ENCODE results near the gene MAPK6.

MAPK6 gene

DNA sequence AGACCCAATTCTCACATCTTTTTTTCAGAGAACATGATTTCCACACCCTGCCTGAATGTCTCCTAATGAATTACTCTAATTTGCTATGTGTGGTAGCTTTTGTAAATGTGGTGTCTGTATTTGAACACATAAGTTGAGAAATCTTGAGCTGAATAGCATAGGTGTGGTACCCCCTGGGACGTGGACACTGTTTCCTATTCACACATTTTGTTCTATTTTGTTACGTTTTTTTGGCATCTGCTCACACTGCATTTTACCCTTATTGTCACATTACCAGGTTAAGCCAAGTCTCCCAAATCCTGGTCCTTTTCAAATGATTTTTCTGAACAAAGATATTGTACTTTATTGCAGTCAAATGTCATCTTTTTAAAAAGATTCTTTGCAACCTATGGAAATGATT, 6.8 kb upstream of the MAPK6 start:
- no peaks in the 10 kb centered on the region for H3K27me3 ChIP-seq (ENCODE audit: insufficient read depth, low read depth)
- H2AFZ ChIP-seq (ENCODE audit: low read depth) = no peak overlapping the region
- H3K4me1 ChIP-seq (ENCODE audit: low read depth, poor library complexity, severe bottlenecking) = no peaks in the 10 kb centered on the region
- no peak overlapping the region for H3K27ac ChIP-seq
- no peaks in the 10 kb centered on the region for H3K36me3 ChIP-seq (ENCODE audit: insufficient read depth)
- no peaks in the 10 kb centered on the region for H3K79me2 ChIP-seq (ENCODE audit: insufficient read depth, low read depth)
- no peak overlapping the region for H3K9ac ChIP-seq
- H3K4me3 ChIP-seq (IDR thresholded peaks at IDR 0.05; ENCODE audit: insufficient read depth, low read depth, low read length) = no peak overlapping the region
- TF ChIP-seq, protein P1, sequence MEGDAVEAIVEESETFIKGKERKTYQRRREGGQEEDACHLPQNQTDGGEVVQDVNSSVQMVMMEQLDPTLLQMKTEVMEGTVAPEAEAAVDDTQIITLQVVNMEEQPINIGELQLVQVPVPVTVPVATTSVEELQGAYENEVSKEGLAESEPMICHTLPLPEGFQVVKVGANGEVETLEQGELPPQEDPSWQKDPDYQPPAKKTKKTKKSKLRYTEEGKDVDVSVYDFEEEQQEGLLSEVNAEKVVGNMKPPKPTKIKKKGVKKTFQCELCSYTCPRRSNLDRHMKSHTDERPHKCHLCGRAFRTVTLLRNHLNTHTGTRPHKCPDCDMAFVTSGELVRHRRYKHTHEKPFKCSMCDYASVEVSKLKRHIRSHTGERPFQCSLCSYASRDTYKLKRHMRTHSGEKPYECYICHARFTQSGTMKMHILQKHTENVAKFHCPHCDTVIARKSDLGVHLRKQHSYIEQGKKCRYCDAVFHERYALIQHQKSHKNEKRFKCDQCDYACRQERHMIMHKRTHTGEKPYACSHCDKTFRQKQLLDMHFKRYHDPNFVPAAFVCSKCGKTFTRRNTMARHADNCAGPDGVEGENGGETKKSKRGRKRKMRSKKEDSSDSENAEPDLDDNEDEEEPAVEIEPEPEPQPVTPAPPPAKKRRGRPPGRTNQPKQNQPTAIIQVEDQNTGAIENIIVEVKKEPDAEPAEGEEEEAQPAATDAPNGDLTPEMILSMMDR (conservative IDR thresholded peaks at IDR 0.05; ENCODE audit: low read depth, low read length) = no peak
- no peak overlapping the region for H3K4me2 ChIP-seq
- no peaks in the 10 kb centered on the region for H4K20me1 ChIP-seq (ENCODE audit: insufficient read depth)

DNA sequence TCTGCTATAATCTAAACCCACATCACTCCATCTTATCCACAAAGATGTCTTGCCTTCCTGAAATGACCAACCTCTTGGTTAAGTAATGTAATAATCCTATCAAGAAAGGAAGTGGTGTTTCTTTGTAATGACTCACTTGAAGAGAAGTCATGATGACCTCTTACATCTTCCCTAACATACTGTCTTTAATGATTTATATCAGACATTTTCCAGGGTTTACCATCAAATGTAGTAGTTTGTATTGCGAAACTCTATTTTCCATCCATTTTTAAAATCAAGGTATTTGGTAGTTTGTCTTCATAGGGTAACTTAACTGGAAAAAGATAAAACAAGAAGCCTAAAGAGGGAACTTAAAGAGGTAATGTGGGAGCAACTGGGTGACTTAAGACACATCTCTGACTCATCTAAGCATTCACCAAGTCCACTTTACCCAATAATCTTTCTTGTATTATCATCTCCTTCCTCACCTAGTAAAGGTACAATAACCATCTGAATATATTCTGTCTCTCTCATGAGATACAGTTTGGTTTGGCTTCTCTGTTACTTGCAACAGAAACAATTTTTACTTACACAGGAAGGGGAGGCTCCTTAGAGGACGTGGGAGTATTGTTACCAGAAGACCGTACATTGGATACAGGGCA, 5.7 kb upstream of the MAPK6 start:
- Histone ChIP-seq H3K4me3 (IDR thresholded peaks at IDR 0.05; ENCODE audit: insufficient read depth, low read depth, low read length) (no peak overlapping the region), H3K27ac (no peak overlapping the region), H3K4me2 (no peak overlapping the region), H4K20me1 (ENCODE audit: insufficient read depth) (no peaks in the 10 kb centered on the region), H3K36me3 (ENCODE audit: insufficient read depth) (no peaks in the 10 kb centered on the region), H3K79me2 (ENCODE audit: insufficient read depth, low read depth) (no peaks in the 10 kb centered on the region), H3K27me3 (ENCODE audit: insufficient read depth, low read depth) (no peaks in the 10 kb centered on the region), H2AFZ (ENCODE audit: low read depth) (no peak overlapping the region), H3K4me1 (ENCODE audit: low read depth, poor library complexity, severe bottlenecking) (no peaks in the 10 kb centered on the region), H3K9ac (no peak overlapping the region)
- TF ChIP-seq, protein P1 (conservative IDR thresholded peaks at IDR 0.05; ENCODE audit: low read depth, low read length) = no peak

DNA sequence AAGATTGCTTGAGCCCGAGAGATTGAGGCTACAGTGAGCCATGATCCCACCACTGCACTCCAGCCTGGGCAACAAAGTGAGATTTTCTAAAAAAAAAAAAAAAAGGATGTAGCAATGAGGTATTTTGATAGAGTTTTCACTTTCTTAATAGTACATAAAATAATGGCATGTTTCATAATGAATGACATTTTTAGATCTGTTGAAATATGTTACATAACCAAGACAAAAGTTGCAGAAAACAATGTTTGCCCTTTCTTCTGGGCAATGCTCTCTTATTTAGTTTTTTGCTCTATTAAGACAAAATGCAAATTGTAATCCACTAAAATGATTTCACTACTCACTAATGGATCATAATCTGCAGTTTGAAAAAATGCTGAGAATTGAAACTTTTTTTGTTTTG, 4.4 kb upstream of the MAPK6 start:
- Histone ChIP-seq H3K27ac (no peak overlapping the region), H3K79me2 (ENCODE audit: insufficient read depth, low read depth) (no peaks in the 10 kb centered on the region), H3K27me3 (ENCODE audit: insufficient read depth, low read depth) (no peaks in the 10 kb centered on the region), H3K36me3 (ENCODE audit: insufficient read depth) (no peaks in the 10 kb centered on the region), H3K4me1 (ENCODE audit: low read depth, poor library complexity, severe bottlenecking) (no peaks in the 10 kb centered on the region), H4K20me1 (ENCODE audit: insufficient read depth) (no peaks in the 10 kb centered on the region), H3K4me3 (IDR thresholded peaks at IDR 0.05; ENCODE audit: insufficient read depth, low read depth, low read length) (no peak overlapping the region), H3K9ac (no peak overlapping the region), H2AFZ (ENCODE audit: low read depth) (no peak overlapping the region), H3K4me2 (no peak overlapping the region)
- TF ChIP-seq, protein P1 (conservative IDR thresholded peaks at IDR 0.05; ENCODE audit: low read depth, low read length) = no peak

DNA sequence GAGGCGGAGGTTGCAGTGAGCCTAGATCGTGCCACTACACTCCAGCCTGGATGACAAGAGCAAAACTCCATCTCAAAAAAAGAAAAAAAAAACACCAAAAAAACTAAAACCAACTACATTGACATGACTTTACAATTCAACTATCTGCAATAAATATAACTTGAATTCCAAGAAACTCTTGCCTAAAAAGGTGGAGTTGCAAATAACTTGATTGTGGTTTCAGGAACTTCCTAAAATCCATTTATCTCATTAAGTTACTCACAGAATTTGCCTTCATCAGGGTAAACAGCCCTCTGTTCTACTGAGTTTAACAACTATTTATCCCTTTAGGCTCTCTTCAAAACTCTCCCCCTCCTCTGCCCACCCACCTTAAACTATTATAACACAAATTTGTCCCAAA, 2.7 kb upstream of the MAPK6 start:
- peaks cover 16% of the 10 kb centered on the region for H3K79me2 ChIP-seq (ENCODE audit: insufficient read depth, low read depth)
- no peak overlapping the region for H3K27ac ChIP-seq
- H3K27me3 ChIP-seq (ENCODE audit: insufficient read depth, low read depth) = no peaks in the 10 kb centered on the region
- TF ChIP-seq, protein P1 (conservative IDR thresholded peaks at IDR 0.05; ENCODE audit: low read depth, low read length) = no peak
- no peak overlapping the region for H3K4me3 ChIP-seq (IDR thresholded peaks at IDR 0.05; ENCODE audit: insufficient read depth, low read depth, low read length)
- H3K9ac ChIP-seq = no peak overlapping the region
- no peaks in the 10 kb centered on the region for H3K36me3 ChIP-seq (ENCODE audit: insufficient read depth)
- no peaks in the 10 kb centered on the region for H4K20me1 ChIP-seq (ENCODE audit: insufficient read depth)
- H2AFZ ChIP-seq (ENCODE audit: low read depth) = no peak overlapping the region
- no peak overlapping the region for H3K4me2 ChIP-seq
- no peaks in the 10 kb centered on the region for H3K4me1 ChIP-seq (ENCODE audit: low read depth, poor library complexity, severe bottlenecking)

Measured in KMS-11 (cell line).